Skeletal muscle tissue (tissue), 4 donors: ENCODE results near the gene WDSUB1. TPM values are rescaled to one million over a fixed set of nuclear protein-coding genes. Genes with fewer than 3 reads are reported as not detected.

Experiments used
- H3K27ac ChIP-seq: one replicate; pipeline ENCODE4 v1.7.0; 2013; ENCODE audit warnings: mild to moderate bottlenecking, low read depth, low read length, inconsistent platforms
- H3K27me3 ChIP-seq, 3 donors: one replicate each; pipeline ENCODE4 v1.7.0; 2013; ENCODE audit warnings: low read length in 3 of 3; ENCODE audit not compliant: control insufficient read depth in 3 of 3, insufficient read depth in 3 of 3
- H3K36me3 ChIP-seq, 3 donors: one replicate each; pipeline ENCODE4 v1.7.0; 2013; ENCODE audit warnings: low read length in 3 of 3; ENCODE audit not compliant: control insufficient read depth in 3 of 3, insufficient read depth in 3 of 3
- H3K4me1 ChIP-seq, 3 donors: one replicate each; pipeline ENCODE4 v1.7.0; 2013; ENCODE audit warnings: low read length in 3 of 3, mild to moderate bottlenecking in 3 of 3; ENCODE audit not compliant: control insufficient read depth in 3 of 3, insufficient read depth in 3 of 3
- H3K4me3 ChIP-seq, 3 donors: one replicate each; pipeline ENCODE4 v1.7.0; 2013; ENCODE audit warnings: low read length in 3 of 3
- H3K9ac ChIP-seq, 3 donors: one replicate each; pipeline ENCODE4 v1.7.0; 2013; ENCODE audit warnings: low read length in 3 of 3, mild to moderate bottlenecking in 3 of 3, moderate library complexity in 2 of 3, low read depth in 1 of 3
- H3K9me3 ChIP-seq, 3 donors: one replicate each; pipeline ENCODE4 v1.7.0; 2013; ENCODE audit warnings: low read length in 3 of 3; ENCODE audit not compliant: control insufficient read depth in 3 of 3
- total RNA-seq: library from RNA; depleted of rRNA; stranded (reverse); fragments of >200 nt; gene quantifications from one replicate; pipeline ENCODE4 v1.2.3, GENCODE V29; 2014
- donor health status: Osteomylitis.

The WDSUB1 gene
- total RNA-seq, 1 donor from 2014 or later: 10.4 TPM

DNA sequence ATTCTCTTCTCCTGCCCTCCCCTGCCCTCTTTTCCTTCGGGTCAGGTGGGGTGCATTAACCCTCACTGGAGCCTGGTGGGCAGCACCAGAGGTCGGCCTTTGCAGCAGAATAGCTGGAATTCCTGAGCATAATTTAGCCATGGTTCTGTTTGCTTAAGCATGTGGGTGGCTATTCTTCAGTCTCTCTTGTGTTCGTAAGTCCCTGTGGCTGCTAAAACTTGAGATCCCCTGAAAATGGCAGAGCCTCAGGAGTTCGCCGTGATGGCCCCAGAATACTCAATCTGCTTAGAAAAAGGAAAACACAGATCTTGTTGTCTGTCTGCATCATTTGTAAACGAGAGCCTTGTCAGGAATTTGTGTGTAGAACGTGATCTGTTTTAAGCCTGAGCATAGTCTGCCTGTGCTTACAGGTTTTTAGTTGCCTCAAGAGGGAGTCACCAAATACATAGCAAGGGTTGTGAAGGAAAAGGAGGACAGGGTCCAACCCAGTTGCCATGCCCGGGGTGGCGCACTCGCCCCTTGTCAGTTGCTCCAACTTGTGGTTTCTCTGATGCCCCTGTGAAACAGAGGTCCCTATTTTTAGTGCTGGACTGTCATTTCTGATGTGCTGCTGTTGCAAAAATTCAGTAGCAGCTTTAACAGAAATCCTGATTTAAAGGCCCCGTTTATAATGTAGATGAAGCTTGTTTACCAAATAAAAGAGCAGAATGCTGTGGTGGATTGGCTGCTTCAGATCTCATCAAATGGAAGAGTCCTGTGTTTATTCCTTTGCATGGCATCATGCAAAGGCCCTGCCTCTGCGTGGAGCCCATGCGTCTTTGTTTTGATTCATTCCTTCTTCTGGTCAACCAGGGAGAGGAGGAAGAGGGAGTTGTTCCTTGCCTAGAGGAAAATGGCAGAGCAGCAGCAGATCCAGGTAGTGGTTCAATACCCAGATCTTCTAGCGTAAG, 74.8 kb downstream of the WDSUB1 start:
- Histone ChIP-seq H3K4me1 (peaks cover 0 to 4% (median 1%) of the 10 kb centered on the region in 3 donors), H3K4me3 (no peak overlapping the region), H3K27me3 (no peaks in the 10 kb centered on the region), H3K9ac (no peak overlapping the region), H3K27ac (no peak overlapping the region), H3K9me3 (no peaks in the 10 kb centered on the region), H3K36me3 (peaks cover 0 to 5% (median 2%) of the 10 kb centered on the region in 3 donors)

DNA sequence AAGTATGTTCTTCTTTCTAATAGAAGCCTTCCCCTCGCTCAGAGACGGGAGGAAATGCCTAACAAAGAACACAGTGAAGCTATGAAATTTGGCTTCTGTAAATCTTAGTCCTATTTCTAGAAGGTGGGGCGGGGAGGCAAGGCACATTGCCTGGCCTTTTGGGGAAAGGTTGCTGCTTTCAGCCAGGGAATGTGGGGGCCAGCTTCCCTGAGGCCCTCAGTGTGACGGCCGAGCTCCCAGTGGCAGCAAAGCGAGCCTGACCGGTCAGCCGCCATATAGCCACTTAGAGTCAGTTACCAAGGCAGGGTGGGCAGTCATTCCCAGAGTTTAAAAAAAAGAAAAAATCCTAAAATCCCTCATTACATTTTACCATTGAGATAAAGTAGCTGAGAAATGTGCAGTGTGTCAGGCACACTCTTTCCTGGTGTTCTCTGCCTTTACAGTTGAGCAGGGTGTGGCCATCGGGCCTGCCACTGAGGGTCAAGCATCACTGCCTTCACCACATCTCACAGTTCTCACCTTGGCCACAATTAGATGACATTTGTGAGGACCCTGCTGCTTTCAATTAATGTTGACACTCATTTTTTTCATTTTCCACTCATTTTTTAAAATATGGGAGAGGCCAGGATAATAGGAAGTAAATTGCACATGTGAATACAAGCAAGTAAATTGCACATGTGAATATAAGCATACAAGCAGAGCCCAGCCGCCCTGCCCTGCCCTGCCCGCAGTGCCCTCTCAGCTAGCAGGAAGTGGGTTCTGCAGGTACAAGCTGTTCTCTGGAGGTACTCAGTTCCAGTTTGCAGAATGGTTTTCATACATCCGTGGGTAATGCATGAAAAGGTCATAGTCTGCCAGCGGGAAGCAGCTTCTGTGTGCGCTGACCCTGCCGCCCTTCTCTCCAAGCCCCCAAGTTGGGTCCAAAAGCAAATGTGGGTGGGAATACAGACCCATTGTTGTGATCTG, 76.9 kb downstream of the WDSUB1 start:
- Histone ChIP-seq H3K4me3 (no peak overlapping the region), H3K27me3 (no peaks in the 10 kb centered on the region), H3K9me3 (no peaks in the 10 kb centered on the region), H3K36me3 (peaks cover 0 to 2% (median 2%) of the 10 kb centered on the region in 3 donors), H3K27ac (no peak overlapping the region), H3K9ac (no peak overlapping the region), H3K4me1 (peaks cover 4 to 8% (median 6%) of the 10 kb centered on the region in 3 donors)

DNA sequence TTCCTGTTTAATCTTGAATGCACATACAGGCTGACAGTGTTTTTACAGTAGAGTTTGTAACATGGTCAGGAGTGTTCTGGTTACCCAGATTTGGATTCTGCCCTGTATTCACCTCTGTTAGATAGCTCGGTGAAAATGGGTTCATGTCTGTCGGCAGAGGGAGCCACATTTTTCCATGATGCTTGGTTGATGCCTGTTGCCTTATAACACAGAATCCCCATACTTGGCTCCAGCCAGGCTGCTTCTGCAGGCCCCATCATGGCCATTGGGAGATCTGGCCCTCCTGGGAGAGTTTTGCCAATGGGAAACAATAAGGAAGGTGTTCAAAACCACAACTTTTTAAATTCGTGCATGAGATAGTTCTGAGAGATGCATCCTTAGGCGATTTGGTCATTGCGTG, 78.1 kb downstream of the WDSUB1 start:
- Histone ChIP-seq H3K4me3 (no peak overlapping the region), H3K9ac (no peak overlapping the region), H3K27me3 (no peaks in the 10 kb centered on the region), H3K27ac (no peak overlapping the region), H3K36me3 (peaks cover 0 to 2% (median 0%) of the 10 kb centered on the region in 3 donors), H3K9me3 (no peaks in the 10 kb centered on the region), H3K4me1 (peaks cover 4 to 8% (median 6%) of the 10 kb centered on the region in 3 donors)

DNA sequence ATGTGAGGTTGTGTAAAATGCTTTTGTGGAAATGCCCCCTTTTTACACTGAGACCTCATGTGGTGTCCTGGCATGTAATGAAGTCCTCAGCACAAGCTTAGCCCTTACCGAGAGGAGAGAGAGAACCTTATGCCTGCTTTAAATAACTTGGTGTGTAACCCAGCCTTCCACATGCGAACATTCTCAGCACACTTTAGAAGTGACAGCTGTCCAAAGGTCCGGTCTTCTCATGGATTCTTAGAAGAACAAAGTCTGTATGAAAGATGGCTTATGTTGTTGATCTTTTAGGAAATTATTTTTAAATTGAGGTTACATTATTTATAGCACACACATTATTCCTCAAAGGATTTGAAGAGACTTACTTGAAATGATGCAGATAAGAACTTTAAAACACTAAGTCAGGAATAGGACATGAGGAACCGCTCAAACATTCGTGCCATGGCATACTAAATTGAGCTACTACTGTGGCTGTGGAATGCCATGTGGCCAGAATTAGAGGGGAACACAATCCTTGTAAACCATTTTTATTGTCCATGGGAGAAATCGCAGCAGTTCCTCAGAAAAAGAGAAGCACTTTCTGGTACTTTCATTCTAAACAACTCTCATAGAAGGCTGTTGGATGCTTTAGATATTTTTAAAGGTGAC, 79.6 kb downstream of the WDSUB1 start:
- Histone ChIP-seq H3K27ac (peak overlapping the region; percentile 49), H3K4me1 (peaks cover 4 to 14% (median 6%) of the 10 kb centered on the region in 3 donors), H3K9ac (no peak overlapping the region), H3K4me3 (peak overlapping the region in 1 of 3 donors; percentile 24), H3K9me3 (no peaks in the 10 kb centered on the region), H3K27me3 (no peaks in the 10 kb centered on the region), H3K36me3 (peaks cover 0 to 2% (median 0%) of the 10 kb centered on the region in 3 donors)

DNA sequence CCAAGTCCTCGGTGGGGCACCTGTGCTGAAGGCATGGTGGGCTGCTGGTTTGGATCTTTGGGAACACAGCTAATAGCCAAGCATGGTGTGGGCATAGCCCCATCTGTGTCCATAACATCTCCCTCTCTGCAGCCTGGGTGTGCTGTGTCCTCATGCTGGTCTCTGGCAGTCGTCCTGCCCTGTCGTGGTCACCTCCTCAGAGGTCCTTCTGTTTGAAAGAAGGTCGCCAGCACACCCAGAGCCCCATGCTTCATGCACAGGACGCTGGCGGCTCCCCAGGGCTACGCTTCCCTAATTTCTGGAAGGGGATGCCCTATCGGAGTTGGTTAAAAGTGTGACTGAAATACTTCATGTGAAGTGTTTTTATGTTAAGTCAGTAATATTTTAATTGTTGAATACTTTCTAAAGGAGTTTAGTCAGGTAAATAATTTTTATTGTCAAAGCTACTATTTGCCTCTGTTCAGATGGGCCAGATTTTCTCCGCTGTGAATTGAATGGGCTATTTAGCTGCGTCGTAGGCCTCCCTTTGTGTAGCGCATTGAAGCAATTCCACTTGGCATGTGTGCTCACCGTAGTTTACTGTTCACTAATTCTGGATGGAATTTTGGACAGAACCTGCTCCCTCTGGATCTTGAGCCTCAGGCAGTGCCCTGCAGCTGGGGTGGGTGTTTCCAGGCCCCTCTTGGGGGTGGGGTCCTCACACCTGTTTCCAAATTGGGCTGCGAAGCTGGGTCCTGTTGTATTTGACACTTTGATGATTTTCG, 81.9 kb downstream of the WDSUB1 start:
- Histone ChIP-seq H3K9ac (no peak overlapping the region), H3K27ac (no peak overlapping the region), H3K4me3 (no peak overlapping the region), H3K27me3 (no peaks in the 10 kb centered on the region), H3K9me3 (no peaks in the 10 kb centered on the region), H3K4me1 (peaks cover 4 to 16% (median 14%) of the 10 kb centered on the region in 3 donors), H3K36me3 (peaks cover 0 to 2% (median 2%) of the 10 kb centered on the region in 3 donors)

DNA sequence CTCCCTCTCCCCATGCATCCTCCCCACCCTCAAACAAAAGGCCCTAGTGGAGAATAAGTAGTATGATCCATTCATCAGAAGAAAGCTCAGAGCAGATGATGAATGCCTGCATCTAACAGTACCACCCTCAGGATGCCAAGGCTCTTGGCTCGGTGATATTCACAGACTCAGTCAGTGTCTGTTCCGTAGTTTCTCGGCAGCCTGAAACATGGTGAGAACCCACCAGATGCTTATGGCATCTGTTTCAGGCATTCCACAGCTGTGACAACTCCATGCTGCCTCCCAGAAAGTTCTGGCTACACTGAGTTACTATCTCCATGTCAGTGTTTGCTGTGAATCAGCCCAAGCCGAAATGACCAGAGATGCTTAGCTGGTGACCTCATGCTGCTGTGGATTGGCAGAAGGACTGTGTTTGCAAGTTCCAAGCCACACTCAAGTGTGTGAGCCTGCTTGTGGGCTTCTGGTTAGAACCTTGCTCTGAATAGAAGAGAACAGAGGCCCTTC, 83.9 kb downstream of the WDSUB1 start:
- Histone ChIP-seq H3K4me3 (no peak overlapping the region), H3K4me1 (peaks cover 4 to 16% (median 14%) of the 10 kb centered on the region in 3 donors), H3K27me3 (no peaks in the 10 kb centered on the region), H3K9me3 (no peaks in the 10 kb centered on the region), H3K27ac (peak overlapping the region; percentile 41), H3K36me3 (peaks cover 0 to 8% (median 5%) of the 10 kb centered on the region in 3 donors), H3K9ac (no peak overlapping the region)

DNA sequence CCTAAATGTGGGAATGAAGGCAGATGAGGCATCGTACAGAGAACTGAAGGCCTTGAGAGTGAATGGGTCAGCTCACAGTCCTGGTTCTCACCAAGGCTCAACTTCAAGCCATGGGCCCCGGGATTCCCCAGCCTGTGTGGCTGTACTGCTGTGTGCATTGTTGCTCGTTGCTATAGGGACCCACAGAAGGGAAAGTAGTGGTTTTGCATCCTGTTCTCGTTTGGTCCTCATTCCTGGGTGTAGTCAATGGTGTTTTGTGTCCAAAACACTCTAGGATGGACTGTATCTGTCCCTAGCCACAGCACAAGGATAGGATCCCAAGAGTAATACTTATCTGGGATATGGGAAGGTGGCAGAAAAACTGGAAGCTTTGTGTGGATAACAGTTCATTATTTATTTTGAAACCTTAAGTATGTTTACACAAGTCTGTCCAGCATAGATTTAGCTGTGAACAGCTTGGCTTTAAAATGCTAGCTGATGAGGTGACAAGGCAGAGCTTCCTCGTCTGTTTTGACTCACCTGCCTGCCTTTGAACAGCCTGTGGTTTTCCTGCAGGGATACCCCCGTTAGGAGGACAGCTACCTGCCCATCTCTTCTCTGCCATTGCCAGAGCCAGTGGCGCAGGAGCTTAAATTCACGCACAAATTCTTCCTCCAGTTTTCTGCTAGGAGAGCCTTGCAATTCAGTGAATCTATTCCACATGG, 85.0 kb downstream of the WDSUB1 start:
- no peaks in the 10 kb centered on the region for H3K27me3 ChIP-seq
- no peak overlapping the region for H3K9ac ChIP-seq
- H3K4me3 ChIP-seq: no peak overlapping the region
- peaks cover 3 to 9% (median 8%) of the 10 kb centered on the region in 3 donors for H3K36me3 ChIP-seq
- H3K4me1 ChIP-seq: peaks cover 4 to 11% (median 10%) of the 10 kb centered on the region in 3 donors
- no peaks in the 10 kb centered on the region for H3K9me3 ChIP-seq
- H3K27ac ChIP-seq: no peak overlapping the region

DNA sequence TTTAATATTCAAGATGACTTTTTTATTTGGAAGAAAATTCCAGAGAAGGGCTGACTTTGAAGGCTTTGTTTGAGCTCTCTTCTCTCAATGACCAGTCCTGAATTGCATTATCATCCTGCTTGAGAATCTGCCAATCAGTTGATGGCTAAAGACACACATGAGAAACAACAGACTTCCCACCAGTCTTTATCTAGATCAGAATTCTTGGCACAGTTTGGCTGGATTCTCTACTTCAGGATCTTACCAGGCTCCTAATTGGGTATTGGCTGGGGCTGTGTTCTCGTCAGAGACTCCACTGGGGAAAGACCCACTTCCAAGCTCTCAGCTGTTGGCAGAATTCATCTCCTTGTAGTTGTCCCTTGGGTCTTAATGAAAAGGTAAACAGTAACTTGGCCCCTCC, 86.0 kb downstream of the WDSUB1 start:
- Histone ChIP-seq H3K4me3 (no peak overlapping the region), H3K36me3 (peaks cover 5 to 16% (median 10%) of the 10 kb centered on the region in 3 donors), H3K9ac (no peak overlapping the region), H3K4me1 (peaks cover 0 to 10% (median 6%) of the 10 kb centered on the region in 3 donors), H3K27ac (peak overlapping the region; percentile 1), H3K9me3 (no peaks in the 10 kb centered on the region), H3K27me3 (no peaks in the 10 kb centered on the region)
